Measurements from ENCODE around the gene CDK6. TPM values are rescaled to one million over a fixed set of nuclear protein-coding genes. Genes with fewer than 3 reads are reported as not detected.

The CDK6 gene
- total and polyA plus RNA-seq, 10 of the 15 experiments (the other 5 are each of a cell fraction or from before 2014, with no cell fraction given): 8.0 to 118 (median 45.8) TPM

DNA sequence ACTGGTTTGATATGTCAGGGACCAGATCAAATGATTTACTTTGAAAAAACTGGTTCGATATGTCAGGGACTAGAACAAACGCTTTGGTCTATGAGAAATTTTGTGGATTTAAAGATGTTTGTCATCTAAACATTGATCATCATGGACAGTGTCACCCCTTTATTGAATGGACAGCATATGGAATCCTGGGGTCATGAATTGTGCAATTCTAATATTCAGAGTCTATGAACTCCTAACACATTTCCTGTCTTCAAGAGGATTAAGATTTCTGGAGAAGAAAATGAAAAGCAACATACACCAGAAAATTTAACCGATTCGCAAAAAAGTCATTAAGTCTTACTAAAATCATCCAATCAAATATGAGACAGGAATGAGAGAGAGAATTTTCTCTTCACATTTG is 139.8 kb downstream of the CDK6 start:
- H3K27ac ChIP-seq (ENCODE audit: control insufficient read depth, insufficient read depth): no peak overlapping the region
- no TSS peak for BruUV-seq (replicated peaks)
- TF ChIP-seq POLR2AphosphoS5 (IDR thresholded peaks at IDR 0.05; ENCODE audit: low read length): no peak
- TF ChIP-seq JUND (IDR thresholded peaks at IDR 0.05; ENCODE audit: low read depth, low read length): no peak
- TF ChIP-seq WRNIP1 (IDR thresholded peaks at IDR 0.05; ENCODE audit: borderline replicate concordance, low read depth, low read length): no peak
- TF ChIP-seq YBX1 (IDR thresholded peaks at IDR 0.05): no peak
- no peak for TF ChIP-seq RELA (IDR thresholded peaks at IDR 0.05; ENCODE audit: borderline replicate concordance, partially characterized antibody)
- no peak for TF ChIP-seq JUNB (IDR thresholded peaks at IDR 0.05)
- RAD21 ChIA-PET (ENCODE audit: unreplicated experiment): interaction anchor here (1.1 to 3.5 kb wide), 2 partner anchors 76 to 136 kb away, joined by 6 to 23 read pairs; no protein-coding TSS in a partner anchor
- CTCF ChIA-PET: interaction anchor here (1.2 kb wide), 1 partner anchor 360 kb away, joined by 3 read pairs; no protein-coding TSS in a partner anchor
- H4K20me1 ChIP-seq (ENCODE audit: control insufficient read depth, insufficient read depth): no peaks in the 10 kb centered on the region
- peaks cover 5% of the 10 kb centered on the region for H3K9me3 ChIP-seq (replicated peaks; ENCODE audit: control insufficient read depth, insufficient read depth, low read length)
- WGBS (ENCODE audit: insufficient coverage, insufficient replicate concordance, low lambda C conversion rate, missing lambda C conversion rate): 97% methylated on average over 4 of the region's 4 CpGs
- H3K9ac ChIP-seq (ENCODE audit: control insufficient read depth, insufficient read depth, low read length): no peak overlapping the region
- H2AFZ ChIP-seq (ENCODE audit: control insufficient read depth, low read depth, low read length): no peak overlapping the region
- FAIRE-seq (no peak), DNase-seq (ENCODE audit: low read depth, low spot score) (no peak), ATAC-seq (no peak)
- no peaks in the 10 kb centered on the region for H3K27me3 ChIP-seq (replicated peaks in 1 of 2; ENCODE audit: control insufficient read depth in 2 of 2, insufficient read depth in 2 of 2, low read length in 1 of 2)
- no peak overlapping the region for H3K4me3 ChIP-seq
- in situ Hi-C loops (cut with MboI) (loop anchor here (5.0 to 10.0 kb wide), 2 partner anchors 136 to 358 kb away; no protein-coding TSS in a partner anchor), intact Hi-C loops (cut with micrococcal nuclease; ENCODE audit: unreplicated experiment) (no loop called here)
- SMC1A ChIA-PET (ENCODE audit: uncharacterized antibody, unreplicated experiment): interaction anchor here (1.7 to 3.0 kb wide), 4 partner anchors 7 to 135 kb away, joined by 5 to 20 read pairs (median 7); no protein-coding TSS in a partner anchor
- H3K79me2 ChIP-seq (ENCODE audit: control insufficient read depth, insufficient read depth, low read length): no peaks in the 10 kb centered on the region; the same call in 1 of the 2 replicates
- POLR2A ChIA-PET: no interaction called here
- no peaks in the 10 kb centered on the region for H3K4me1 ChIP-seq (ENCODE audit: control insufficient read depth, insufficient read depth, low read length)
- H3K4me2 ChIP-seq (ENCODE audit: control insufficient read depth, insufficient read depth): no peak overlapping the region
- peaks cover 0 to 8% of the 10 kb centered on the region in 2 experiments for H3K36me3 ChIP-seq (ENCODE audit: control insufficient read depth in 2 of 2, insufficient read depth in 2 of 2, low read length in 1 of 2)

All from GM12878 (cell line).